Measurements from ENCODE around the gene FAM174B.

- TF ChIP-seq CTCF (IDR thresholded peaks at IDR 0.05): no peak
- no peak for TF ChIP-seq POLR2A (IDR thresholded peaks at IDR 0.05)
Observed at GRCh38 chr15:92656089-92656488, 514 bp upstream of the FAM174B start.

All from tibial nerve (tissue), 3 donors.